Activated CD4-positive, alpha-beta T cell treated with anti-CD3 and anti-CD28 coated beads, Interleukin-2, amount 50 U/mL, for 48 hours (primary cell): ENCODE data around the gene DIAPH1.
"Not testable (repeated sequence)": the region's sequence is repeated elsewhere in the genome, so short reads cannot be mapped to it uniquely, and the experiment has no call there.

Experiments
- DNase-seq, 2 experiments: peaks; one replicate each; pipeline ENCODE4 v3.0.0-alpha.2; 2020

Gene DIAPH1

GRCh38 chr5:141639357-141640050 is 20.7 kb upstream of the DIAPH1 start:
- no peak for DNase-seq

DNA sequence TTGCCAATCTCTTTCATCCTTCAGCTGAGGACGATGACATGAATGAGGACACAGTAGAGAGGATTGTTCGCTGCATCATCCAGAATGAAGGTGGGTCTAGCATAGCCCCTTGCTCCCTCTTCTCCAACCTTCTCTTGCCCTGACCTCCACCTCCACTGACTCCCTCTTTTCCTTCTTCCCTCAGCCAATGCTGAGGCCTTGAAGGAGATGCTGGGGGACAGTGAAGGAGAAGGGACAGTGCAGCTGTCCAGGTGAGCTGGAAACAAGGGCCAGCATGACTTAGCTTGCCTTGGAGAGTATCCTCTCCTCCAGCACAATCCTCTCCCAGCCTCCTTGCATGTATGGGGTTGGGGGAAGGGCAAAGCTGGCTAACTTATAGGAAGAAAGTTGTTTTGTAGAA is 20.0 kb upstream of the DIAPH1 start:
- DNase-seq, result no peak

DNA sequence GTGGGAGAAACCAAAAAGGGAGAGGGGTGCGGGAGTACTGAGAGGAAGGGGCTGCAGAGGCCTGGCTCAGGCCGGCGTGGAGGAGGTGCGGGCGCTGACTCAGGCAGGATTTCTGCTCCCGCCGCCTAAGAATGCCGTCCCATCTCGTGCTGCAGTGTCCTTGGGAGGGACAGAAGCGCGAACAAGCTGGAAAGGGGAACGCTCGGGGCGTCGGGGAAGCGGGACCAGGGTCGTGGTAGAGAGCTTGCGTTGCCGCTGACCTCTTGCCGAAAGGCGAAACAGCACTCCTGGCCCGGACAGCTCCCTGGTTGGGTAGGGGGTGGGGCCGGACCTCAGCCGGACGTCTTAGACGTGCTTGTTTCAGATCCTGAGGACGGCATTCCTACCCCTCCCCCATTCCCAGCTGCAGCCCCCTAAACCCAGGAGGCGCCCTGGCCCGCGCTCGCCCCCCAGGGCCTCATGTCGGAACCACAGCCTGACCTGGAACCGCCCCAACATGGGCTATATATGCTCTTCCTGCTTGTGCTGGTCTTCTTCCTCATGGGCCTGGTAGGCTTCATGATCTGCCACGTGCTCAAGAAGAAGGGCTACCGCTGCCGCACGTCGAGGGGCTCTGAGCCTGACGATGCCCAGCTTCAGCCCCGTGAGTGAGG is 19.1 kb upstream of the DIAPH1 start:
- DNase-seq, result peak; percentile 58 to 63

DNA sequence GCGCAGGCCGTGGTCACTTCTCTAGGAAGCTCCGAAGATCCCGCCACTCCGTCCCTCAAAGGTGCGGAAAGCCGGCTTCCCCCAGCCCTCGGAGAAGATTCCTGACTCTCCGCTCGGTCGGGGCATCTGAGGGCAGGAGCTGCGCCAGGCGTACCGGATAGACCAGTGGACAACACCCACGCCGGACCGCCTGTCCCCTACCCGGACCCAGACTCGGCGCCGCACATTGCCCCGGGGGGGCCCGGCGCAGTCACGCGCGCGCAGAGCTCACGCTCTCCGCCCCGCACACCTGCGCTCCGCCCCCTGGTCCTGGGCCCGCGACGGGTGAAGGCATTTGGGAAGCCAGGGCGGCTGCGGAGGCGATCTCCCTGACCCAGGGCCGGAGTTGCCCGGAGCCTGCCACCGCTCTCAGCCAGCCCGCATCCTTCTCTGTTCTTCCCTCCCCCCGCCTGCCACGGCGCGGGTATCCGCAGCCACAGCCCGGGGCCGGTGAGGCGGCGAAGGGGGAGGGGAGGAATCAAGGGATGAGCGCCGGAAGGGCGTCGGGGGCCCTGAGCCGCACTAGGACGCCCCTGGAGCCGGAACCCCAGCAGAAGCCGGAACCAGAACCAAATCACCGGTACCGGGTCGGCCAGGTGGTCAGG is 18.4 kb upstream of the DIAPH1 start:
- DNase-seq, result peak; percentile 57 to 67

DNA sequence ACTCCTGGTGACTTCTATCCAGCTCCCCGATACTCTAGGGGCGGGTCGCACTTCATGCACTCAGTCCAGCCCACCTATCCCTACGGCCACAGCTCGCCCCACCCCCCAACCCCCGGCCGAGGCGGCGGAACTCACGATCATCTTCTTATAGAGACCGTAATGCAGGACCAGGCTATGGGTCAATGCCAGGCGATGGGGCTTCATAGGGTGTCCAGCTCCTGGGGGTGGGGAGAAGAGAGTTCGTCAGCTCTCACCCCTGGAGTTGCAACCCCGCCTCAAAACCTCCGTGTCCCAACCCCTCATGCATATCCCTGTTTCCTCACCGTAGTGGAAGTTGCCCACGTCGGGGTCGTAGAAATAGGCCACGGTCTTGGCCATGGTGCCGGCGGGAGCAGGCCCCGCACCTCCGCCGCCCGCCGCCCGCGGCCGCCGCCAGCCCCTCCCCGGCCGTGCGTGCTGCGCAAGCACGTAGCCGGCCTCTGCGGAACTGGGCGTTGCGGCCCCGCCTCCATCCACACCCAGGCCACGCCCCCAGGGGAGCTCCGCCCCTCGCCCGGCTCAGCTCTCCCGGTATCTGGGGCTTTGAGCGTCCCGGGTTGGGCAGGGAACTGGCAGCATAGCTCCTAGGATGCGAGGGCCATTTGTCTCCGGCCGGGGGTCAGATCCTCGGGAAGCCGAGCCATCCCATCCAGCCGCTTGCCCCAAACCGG is 17.8 kb upstream of the DIAPH1 start, which contains the start of the genes HDAC3 and RELL2:
HDAC3 (minus strand) TSS at position 437 of the 710 bp plus-strand sequence; CDS start at position 378, 59 bp downstream.
RELL2 (plus strand) TSS at position 585 of the 710 bp plus-strand sequence. CDS start 1,229 bp downstream, outside the sequence.
- peak; percentile 95 for DNase-seq

- no peak for DNase-seq
Measured at GRCh38 chr5:141636106-141636412, 17.3 kb upstream of the DIAPH1 start.

GRCh38 chr5:141635646-141636045 is 16.8 kb upstream of the DIAPH1 start:
- DNase-seq, result no peak

DNA sequence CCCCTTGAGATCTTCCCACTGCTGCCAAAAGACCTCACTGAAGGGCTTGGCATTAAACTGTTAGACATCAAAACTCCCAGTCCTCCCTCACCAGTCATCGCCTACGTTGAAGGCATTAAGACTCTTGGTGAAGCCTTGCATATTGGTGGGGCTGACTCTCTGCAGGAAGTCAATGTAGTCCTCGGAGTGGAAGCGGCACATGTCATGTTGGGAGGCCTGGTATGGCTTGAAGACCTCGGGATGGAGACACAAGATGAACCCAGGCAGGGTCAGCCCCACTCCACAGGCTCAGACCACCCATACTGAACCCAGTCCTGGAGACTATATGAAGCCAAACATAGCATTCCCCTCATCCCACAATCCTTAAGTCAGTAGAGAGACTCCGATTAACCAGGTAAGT is 15.9 kb upstream of the DIAPH1 start:
- no peak for DNase-seq

DNA sequence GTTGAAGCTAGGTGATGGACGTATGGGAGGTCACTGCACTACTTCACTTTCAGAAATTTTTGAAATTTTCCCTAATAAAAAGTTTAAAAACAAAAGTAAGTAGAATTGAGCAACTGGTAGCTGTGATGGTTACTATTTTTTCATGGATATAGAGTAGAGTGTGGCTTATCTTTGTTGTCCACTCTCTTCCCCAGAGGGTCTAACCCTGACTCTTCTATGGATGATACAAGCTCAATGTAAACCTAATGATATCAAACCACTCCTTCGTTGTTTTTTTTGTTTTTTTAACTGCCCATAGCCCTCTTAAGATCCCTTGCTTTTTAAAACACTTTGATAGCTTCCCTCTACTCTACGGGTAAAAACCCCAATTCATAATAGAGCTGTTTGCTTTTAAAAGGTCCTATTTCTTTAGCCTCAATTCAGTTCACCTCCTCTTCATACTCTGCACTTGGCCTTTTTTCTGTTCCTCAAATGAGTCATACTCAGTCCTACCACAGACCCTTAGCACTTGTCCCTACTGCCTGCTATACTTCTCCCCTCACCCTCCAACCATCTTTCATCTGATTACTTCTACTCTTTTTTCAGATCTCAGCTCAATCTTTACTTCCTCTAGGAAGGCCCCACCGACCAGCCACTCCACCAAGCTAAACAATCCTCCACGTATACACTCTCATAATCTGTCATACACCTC is 15.2 kb upstream of the DIAPH1 start:
- DNase-seq, result no peak

DNA sequence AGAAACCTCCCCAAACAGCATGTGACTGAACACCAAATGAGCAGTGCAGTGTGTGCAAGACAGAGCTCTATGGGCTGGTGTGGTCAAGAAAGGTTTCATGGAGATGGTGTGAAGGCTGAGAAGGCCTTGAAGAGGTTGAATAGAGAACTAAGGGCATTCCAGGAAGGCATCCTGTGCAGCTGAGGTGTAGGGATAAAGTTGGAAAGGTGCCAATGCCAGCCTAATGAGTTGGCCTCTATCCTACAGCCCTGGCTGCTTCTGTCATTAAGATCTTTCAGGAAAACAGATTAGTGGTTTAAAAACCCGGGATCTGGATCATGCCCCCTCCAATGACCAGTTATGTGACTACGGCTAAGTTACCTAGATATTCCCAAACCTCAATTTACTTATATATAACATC is 13.8 kb upstream of the DIAPH1 start:
- DNase-seq, result no peak

DNA sequence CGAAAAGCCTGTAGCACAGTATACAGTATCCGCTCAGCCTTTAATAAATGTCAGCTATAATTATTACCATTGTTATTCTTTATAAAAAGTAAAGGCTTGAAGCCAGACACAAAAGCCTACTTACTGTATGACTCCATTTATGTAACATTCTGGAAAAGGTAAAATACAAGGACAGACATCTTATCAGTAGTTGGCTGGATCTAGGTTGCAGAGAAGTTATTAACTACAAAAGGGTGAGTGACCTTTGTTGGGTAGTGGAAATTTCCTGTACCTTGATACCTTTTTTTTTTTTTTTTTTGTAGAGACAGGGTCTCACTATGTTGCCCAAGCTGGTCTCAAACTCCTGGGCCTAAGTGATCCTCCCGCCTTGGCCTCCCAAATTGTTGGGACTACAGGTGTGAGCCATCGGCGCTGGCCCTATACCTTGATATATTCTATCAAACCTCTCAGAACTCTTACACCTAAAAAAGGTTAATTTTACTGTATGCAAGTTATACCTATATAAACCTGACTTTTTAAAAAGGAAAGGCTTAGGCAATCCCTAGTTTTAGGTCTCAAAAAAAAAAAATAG is 11.9 kb upstream of the DIAPH1 start:
- DNase-seq, result no peak

DNA sequence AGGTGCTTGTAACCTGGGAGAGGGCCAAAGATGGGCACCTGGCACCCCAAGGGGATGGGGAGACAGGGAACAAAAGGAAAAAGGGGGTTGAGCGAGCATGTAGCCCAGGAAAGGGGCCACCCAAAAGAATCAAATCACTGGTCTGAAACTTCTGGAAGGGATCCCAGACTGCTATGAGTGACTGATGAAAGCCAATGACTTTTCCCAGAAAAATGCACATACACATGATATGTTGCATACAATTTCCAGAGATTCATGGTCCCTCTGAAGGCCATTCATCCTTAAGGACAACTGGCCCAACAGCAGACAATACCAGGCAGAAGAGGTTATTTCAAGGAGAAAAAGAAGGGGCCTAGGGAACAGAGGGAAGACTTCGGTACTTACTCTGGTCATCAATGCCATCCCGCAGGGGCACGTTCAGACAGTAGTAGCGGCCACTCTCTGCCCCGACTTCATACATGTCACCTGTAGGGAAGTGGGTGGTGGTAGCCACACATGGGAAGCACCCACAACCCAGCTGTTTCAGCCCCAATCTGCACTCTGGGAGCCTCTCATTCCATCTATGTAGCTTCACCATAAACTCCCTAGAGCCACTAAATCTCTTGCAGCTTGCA is 9.5 kb upstream of the DIAPH1 start:
- DNase-seq, result no peak

DNA sequence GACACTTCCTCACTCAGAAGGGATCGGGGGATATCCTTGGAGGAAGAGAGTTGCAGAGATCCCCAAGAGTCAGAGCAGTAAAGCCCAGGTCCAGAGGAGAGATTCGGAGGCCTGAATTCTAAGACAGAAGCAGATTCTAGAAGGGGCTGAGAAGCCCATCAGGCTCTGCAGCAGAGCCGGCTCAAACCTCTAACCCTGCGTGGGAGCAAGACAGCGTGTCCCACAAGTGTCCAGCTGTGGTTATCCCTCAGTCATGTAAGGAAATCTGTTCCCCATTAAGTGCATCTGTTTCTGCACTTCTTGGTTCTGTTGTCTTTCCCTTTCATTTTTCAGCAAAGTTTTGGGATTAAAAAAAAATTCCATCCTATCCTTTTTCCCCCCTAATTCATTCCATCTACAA is 4.8 kb upstream of the DIAPH1 start:
- no peak for DNase-seq

DNA sequence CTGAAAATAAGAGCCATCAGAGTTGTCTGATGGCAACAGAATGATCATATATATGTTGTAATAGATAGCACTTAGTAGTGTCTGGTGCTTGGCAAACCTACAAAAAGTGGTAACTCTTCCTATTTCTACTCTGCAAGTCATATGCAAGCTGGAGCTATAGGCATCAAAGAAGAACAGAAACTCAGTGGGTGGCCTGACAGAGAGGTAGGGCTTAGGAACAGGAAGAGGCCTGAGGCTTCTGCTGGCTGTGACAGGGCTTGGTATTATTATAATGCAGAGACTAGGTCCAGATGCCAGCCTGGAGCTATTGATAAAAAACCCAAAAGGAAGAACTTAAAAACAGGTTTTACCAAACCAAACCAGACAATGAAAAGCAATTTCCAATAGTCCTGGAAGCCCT is 4.4 kb upstream of the DIAPH1 start:
- DNase-seq, result peak in 1 of 2 experiments; percentile 41

- DNase-seq, result peak; percentile 73 to 80
Measured at GRCh38 chr5:141618030-141618803, 583 bp downstream of the DIAPH1 start.

DNA sequence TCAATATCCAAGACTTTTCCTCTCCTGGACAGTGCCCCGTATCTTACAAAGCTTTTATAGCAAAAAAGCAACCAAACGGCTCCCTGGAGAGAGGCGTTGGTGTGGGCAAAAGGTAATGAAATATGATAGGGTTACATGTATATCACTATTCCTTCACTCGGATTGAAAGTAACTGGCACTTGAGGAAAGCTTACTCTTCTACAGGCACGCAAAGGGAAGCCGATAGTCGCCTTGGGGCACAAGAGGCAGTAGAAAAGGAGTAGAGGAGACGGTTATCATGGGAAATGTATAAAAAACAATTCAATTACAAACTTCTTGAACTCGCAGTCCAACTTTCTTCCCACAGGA is 1.1 kb downstream of the DIAPH1 start:
- DNase-seq, result no peak

- no peak for DNase-seq
Measured at GRCh38 chr5:141617128-141617527, 1.7 kb downstream of the DIAPH1 start.

DNA sequence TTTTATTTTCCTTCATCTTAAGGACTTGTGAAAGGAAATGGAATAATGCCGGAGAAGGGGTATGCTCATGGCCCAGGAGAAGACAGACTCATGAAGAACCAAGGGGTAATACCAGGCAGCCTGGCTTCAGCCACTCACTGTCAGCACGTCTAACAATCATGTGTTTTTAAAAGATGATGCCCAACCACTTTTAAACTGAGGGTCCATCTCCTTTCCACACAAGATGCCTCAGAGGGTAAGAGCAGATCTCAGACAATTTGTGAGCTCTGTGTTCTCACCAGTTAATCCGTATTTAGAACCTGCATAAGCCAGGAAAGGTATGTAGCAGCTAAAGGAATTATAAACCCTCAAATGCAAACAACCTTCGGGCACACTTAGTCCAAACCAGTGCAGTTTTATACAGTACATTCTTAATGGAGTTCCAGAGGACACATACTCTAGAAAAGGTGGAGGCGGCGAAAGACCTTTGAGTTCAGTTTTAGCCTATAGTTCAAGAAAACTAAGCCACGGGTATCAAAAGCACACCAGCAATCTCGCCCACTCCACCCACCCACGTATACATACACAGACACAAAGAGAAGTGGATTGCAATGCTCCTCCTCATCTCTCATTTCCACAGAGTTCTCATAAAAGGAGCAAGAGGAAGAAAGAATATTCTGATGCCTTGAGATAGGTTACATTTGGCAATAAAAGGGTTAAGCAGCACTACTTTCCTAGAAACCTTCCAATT is 2.6 kb downstream of the DIAPH1 start:
- DNase-seq, result no peak

- DNase-seq, result no peak
Measured at GRCh38 chr5:141613344-141613743, 5.5 kb downstream of the DIAPH1 start.

GRCh38 chr5:141611289-141611688 is 7.5 kb downstream of the DIAPH1 start:
- no peak for DNase-seq

GRCh38 chr5:141609921-141610320 is 8.9 kb downstream of the DIAPH1 start:
- DNase-seq, result not testable (repeated sequence)
